ENCODE data around the gene SGCD. TPM values are rescaled to one million over a fixed set of nuclear protein-coding genes. Genes with fewer than 3 reads are reported as not detected.
A peak's percentile ranks its signal among the peaks of the same experiment; 100 is the strongest.

SGCD gene
- total RNA-seq, 4 donors from 2014 or later = 16.7 to 38.6 (median 27.7) TPM

DNA sequence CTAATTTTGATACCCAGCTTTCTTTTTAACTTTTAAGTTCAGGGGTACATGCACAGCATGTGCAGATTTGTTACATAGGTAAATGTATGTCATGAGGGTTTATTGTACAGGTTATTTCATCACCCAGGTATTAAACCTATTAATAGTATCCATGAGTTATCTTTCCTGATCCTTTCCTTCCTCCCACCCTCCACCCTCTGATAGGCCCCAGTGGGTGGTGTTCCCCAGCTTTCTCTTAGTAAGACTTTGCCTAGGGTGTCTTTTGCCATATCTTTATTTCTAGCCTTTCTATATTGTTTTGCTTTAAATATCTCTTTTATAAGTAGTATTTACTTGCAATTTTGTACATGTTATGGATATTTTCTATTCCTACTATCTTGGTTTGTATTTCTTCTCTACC is 243.7 kb downstream of the SGCD start:
- Histone ChIP-seq H3K36me3 (no peaks in the 10 kb centered on the region), H3K9me3 (no peaks in the 10 kb centered on the region), H3K27me3 (no peaks in the 10 kb centered on the region), H3K4me3 (no peak overlapping the region), H3K27ac (replicated peaks in 1 of 4) (no peak overlapping the region), H3K4me1 (no peaks in the 10 kb centered on the region)
- TF ChIP-seq POLR2AphosphoS5 (IDR thresholded peaks at IDR 0.05) (no peak), POLR2A (IDR thresholded peaks at IDR 0.05; ENCODE audit: low read depth) (no peak), EP300 (IDR thresholded peaks at IDR 0.05) (no peak)
- TF ChIP-seq, protein P1, sequence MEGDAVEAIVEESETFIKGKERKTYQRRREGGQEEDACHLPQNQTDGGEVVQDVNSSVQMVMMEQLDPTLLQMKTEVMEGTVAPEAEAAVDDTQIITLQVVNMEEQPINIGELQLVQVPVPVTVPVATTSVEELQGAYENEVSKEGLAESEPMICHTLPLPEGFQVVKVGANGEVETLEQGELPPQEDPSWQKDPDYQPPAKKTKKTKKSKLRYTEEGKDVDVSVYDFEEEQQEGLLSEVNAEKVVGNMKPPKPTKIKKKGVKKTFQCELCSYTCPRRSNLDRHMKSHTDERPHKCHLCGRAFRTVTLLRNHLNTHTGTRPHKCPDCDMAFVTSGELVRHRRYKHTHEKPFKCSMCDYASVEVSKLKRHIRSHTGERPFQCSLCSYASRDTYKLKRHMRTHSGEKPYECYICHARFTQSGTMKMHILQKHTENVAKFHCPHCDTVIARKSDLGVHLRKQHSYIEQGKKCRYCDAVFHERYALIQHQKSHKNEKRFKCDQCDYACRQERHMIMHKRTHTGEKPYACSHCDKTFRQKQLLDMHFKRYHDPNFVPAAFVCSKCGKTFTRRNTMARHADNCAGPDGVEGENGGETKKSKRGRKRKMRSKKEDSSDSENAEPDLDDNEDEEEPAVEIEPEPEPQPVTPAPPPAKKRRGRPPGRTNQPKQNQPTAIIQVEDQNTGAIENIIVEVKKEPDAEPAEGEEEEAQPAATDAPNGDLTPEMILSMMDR (IDR thresholded peaks at IDR 0.05) = no peak
- no peak for DNase-seq (ENCODE audit: extremely low spot score)
- intact Hi-C loops (cut with DNase I) = no loop called here

DNA sequence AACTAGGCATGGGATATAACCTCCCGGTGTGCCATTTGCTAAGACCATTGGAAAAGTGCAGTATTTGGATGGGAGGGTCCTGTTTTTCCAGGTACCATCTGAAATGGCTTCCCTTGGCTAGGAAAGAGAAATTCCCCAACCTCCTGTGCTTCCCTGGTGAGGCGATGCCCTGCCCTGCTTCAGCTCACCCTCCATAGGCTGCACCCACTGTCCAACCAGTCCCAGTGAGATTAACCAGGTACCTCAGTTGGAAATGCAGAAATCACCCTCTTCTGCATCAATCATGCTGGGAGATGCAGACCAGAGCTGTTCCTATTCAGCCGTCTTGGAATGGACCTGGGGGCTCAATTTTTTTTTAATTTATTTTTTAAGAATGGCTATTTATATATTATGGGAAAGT is 254.8 kb downstream of the SGCD start:
- TF ChIP-seq POLR2AphosphoS5 (IDR thresholded peaks at IDR 0.05) (peak in 1 of 2 donors; percentile 5), EP300 (IDR thresholded peaks at IDR 0.05) (no peak)
- Histone ChIP-seq H3K36me3 (no peaks in the 10 kb centered on the region), H3K4me1 (peaks cover 21 to 48% (median 35%) of the 10 kb centered on the region in 4 donors), H3K9me3 (peaks cover 0 to 15% (median 11%) of the 10 kb centered on the region in 4 donors), H3K27ac (replicated peaks in 1 of 4) (peak overlapping the region; percentile 73 to 84 (median 81)), H3K27me3 (no peaks in the 10 kb centered on the region), H3K4me3 (no peak overlapping the region)
- intact Hi-C loops (cut with DNase I) = loop anchor here (5.0 kb wide), 1 partner anchor 254 kb away; the partner anchor contains the start of gene SGCD
- 56% methylated on average over 2 of the region's 3 CpGs for WGBS
- DNase-seq (ENCODE audit: extremely low spot score) = no peak

DNA sequence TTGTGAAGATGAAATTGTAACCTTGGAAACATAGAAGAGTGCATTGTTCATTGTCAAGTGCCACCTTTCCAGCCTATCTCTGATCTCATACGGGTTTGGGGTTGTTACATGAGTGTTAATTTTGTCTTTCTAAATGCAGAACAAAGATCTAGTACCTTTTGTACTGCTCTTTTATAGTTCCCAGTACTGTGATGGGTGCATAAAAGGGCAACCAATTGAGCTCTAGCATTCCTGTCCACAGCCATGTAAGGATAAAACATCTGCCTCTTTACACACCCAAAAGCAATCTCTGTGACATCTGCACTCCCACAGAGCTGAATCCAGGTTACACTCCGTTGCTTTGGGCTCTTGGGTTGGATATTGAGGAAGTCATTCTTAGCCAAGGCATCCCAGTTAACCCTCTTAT is 255.2 kb downstream of the SGCD start:
- TF ChIP-seq, protein P1 (IDR thresholded peaks at IDR 0.05) = no peak
- TF ChIP-seq POLR2A (IDR thresholded peaks at IDR 0.05; ENCODE audit: low read depth) (no peak), EP300 (IDR thresholded peaks at IDR 0.05) (peak; percentile 67), POLR2AphosphoS5 (IDR thresholded peaks at IDR 0.05) (peak; percentile 60 to 84)
- peaks cover 0 to 15% (median 11%) of the 10 kb centered on the region in 4 donors for H3K9me3 ChIP-seq
- H3K4me3 ChIP-seq = no peak overlapping the region
- peak overlapping the region; percentile 73 to 84 (median 81) for H3K27ac ChIP-seq (replicated peaks in 1 of 4)
- H3K4me1 ChIP-seq = peaks cover 24 to 53% (median 40%) of the 10 kb centered on the region in 4 donors
- WGBS = 34% methylated on average over 2 of the region's 2 CpGs
- H3K27me3 ChIP-seq = no peaks in the 10 kb centered on the region
- intact Hi-C loops (cut with DNase I) = loop anchor here (5.0 kb wide), 1 partner anchor 255 kb away; the partner anchor contains the start of gene SGCD
- no peaks in the 10 kb centered on the region for H3K36me3 ChIP-seq
- DNase-seq (ENCODE audit: extremely low spot score) = no peak

DNA sequence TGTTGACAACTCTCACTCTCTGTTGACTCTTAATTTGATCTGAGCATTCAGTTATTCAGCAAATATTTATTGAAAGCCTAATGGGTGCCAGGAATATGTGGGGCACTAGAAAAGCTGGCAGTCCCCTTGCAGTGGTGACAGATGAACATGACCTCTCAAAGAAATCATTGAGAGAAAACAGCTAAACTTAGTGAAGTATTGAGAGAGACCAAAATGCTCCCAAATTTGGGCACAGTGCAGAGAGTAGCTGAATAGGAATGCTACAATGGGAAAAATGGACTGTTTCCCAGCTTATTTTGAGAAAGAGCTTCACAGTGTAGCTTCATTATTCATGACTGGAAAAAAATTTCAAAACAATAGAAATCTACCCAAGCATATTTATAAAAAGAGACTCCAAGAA is 257.9 kb downstream of the SGCD start:
- Histone ChIP-seq H3K27me3 (no peaks in the 10 kb centered on the region), H3K36me3 (no peaks in the 10 kb centered on the region), H3K4me1 (peaks cover 30 to 72% (median 54%) of the 10 kb centered on the region in 4 donors), H3K4me3 (no peak overlapping the region), H3K9me3 (peaks cover 0 to 6% (median 3%) of the 10 kb centered on the region in 4 donors), H3K27ac (replicated peaks in 1 of 4) (peak overlapping the region; percentile 73 to 84 (median 81))
- intact Hi-C loops (cut with DNase I) = loop anchor here (5.0 kb wide), 1 partner anchor 258 kb away; the partner anchor contains the start of gene SGCD
- TF ChIP-seq POLR2AphosphoS5 (IDR thresholded peaks at IDR 0.05) (peak in 1 of 2 donors; percentile 24), POLR2A (IDR thresholded peaks at IDR 0.05; ENCODE audit: low read depth) (no peak), EP300 (IDR thresholded peaks at IDR 0.05) (no peak)
- TF ChIP-seq, protein P1 (IDR thresholded peaks at IDR 0.05) = no peak
- no peak for DNase-seq (ENCODE audit: extremely low spot score)

DNA sequence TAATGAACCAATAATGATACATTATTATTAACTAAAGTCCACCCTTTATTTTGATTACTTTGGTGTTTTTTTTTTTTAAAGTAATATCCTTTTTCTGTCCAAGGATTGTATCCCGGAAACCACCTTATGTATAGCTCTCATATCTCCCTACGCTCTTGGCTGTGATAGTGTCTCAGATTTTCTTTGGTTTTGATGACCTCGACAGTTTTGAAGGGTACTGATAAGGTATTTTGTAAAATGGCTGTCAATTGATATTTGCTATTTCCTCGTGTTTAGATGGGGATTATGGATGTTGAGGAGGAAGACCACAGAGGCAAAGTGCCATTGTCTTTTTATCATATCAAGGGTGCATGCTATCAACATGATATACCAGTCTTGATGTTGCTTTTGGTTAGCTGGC is 259.0 kb downstream of the SGCD start:
- H3K4me3 ChIP-seq = no peak overlapping the region
- H3K9me3 ChIP-seq = no peaks in the 10 kb centered on the region
- TF ChIP-seq POLR2A (IDR thresholded peaks at IDR 0.05; ENCODE audit: low read depth) (no peak), EP300 (IDR thresholded peaks at IDR 0.05) (no peak), POLR2AphosphoS5 (IDR thresholded peaks at IDR 0.05) (no peak)
- TF ChIP-seq, protein P1 (IDR thresholded peaks at IDR 0.05) = no peak
- intact Hi-C loops (cut with DNase I) = no loop called here
- WGBS = 90% methylated on average over 4 of the region's 4 CpGs
- DNase-seq (ENCODE audit: extremely low spot score) = no peak
- H3K36me3 ChIP-seq = no peaks in the 10 kb centered on the region
- H3K27ac ChIP-seq (replicated peaks in 1 of 4) = peak overlapping the region; percentile 73 to 84 (median 81)
- H3K4me1 ChIP-seq = peaks cover 30 to 82% (median 64%) of the 10 kb centered on the region in 4 donors
- H3K27me3 ChIP-seq = no peaks in the 10 kb centered on the region
